PC-9 (cell line): ENCODE data around the gene C7orf33. TPM values are rescaled to one million over a fixed set of nuclear protein-coding genes. Genes with fewer than 3 reads are reported as not detected.

ENCODE experiments used
- BruUV-seq: library from RNA; stranded (reverse); fragments of 400-500 nt; replicated peaks from 2 replicates; lab custom pipeline; 2021; lab: Mats Ljungman, UMichigan
- CTCF ChIA-PET: fragments of 300-600 bp; sonication (Branson Sonifier 250); formaldehyde crosslinking; loops from one replicate; lab custom pipeline; 2022; ENCODE audit warnings: antibody characterized with exemption; lab: Charles Lee
- POLR2A ChIA-PET: fragments of 300-600 bp; sonication (Branson Sonifier 250); formaldehyde crosslinking; loops from one replicate; lab custom pipeline; 2022; ENCODE audit warnings: antibody characterized with exemption; ENCODE audit not compliant: unreplicated experiment; lab: Charles Lee
- DNase-seq, 2 experiments: peaks; one replicate each; pipeline versions ENCODE4 v3.0.0 to v3.0.0-alpha.2; 2015 to 2022; ENCODE audit warnings: mixed read lengths in 1 of 2
- H2AFZ ChIP-seq: fragments of 200-600 bp; sonication (generic); 2 replicates; pipeline ENCODE4 v1.8.1; 2017; ENCODE audit warnings: antibody characterized with exemption
- H3F3A ChIP-seq: fragments of 200-600 bp; sonication (generic); 2 replicates; pipeline ENCODE4 v1.8.1; 2017; ENCODE audit warnings: antibody characterized with exemption, mild to moderate bottlenecking, low read depth; ENCODE audit not compliant: insufficient read depth
- H3K27ac ChIP-seq: fragments of 200-600 bp; sonication (generic); 2 replicates; pipeline ENCODE4 v1.6.1; 2016; ENCODE audit warnings: mixed run types
- H3K27me3 ChIP-seq: fragments of 200-600 bp; sonication (generic); 2 replicates; pipeline ENCODE4 v1.6.1; 2016; ENCODE audit warnings: low read depth, mixed run types; ENCODE audit not compliant: insufficient read depth
- H3K36me3 ChIP-seq: fragments of 200-600 bp; sonication (generic); 2 replicates; pipeline ENCODE4 v1.6.1; 2016; ENCODE audit warnings: low read depth, mixed run types
- H3K4me1 ChIP-seq: fragments of 200-600 bp; sonication (generic); replicated peaks from 2 replicates; pipeline ENCODE4 v1.6.1; 2016; ENCODE audit warnings: mixed run types; ENCODE audit not compliant: insufficient read depth
- H3K4me2 ChIP-seq: fragments of 200-600 bp; sonication (generic); 2 replicates; pipeline ENCODE4 v1.6.1; 2017; ENCODE audit warnings: mixed run types
- H3K4me3 ChIP-seq: fragments of 200-600 bp; sonication (generic); 2 replicates; pipeline ENCODE4 v1.6.1; 2016; ENCODE audit warnings: mixed run types
- H3K79me2 ChIP-seq: fragments of 200-600 bp; sonication (generic); 2 replicates; pipeline ENCODE4 v1.6.1; 2017; ENCODE audit warnings: low read depth, mixed run types
- H3K9me2 ChIP-seq: fragments of 200-600 bp; sonication (generic); 2 replicates; pipeline ENCODE4 v1.8.1; 2017; ENCODE audit warnings: mild to moderate bottlenecking; ENCODE audit not compliant: insufficient read depth
- H3K9me3 ChIP-seq: fragments of 200-600 bp; sonication (generic); 2 replicates; pipeline ENCODE4 v1.8.1; 2016; ENCODE audit warnings: low read depth; ENCODE audit not compliant: insufficient read depth
- H4K20me1 ChIP-seq: fragments of 200-600 bp; sonication (generic); 2 replicates; pipeline ENCODE4 v1.8.1; 2017; ENCODE audit not compliant: insufficient read depth
- EZH2 ChIP-seq: fragments of 200-600 bp; sonication (generic); IDR thresholded peaks from 2 replicates; pipeline ENCODE4 v1.8.0; 2017; ENCODE audit warnings: antibody characterized with exemption, low read depth
- intact Hi-C: fragments of 100-400 bp; cut with micrococcal nuclease; formaldehyde crosslinking; loops from one replicate; pipeline ENCODE4 v1.10.0; 2022; ENCODE audit not compliant: unreplicated experiment
- total RNA-seq: library from RNA; stranded (reverse); gene quantifications from 2 replicates; pipeline ENCODE4 v1.2.3, GENCODE V29; 2021
- TF ChIP-seq, protein P1 (sequence below): fragments of 200-600 bp; sonication (generic); conservative IDR thresholded peaks from 2 replicates; pipeline ENCODE4 v1.6.1; 2017; ENCODE audit warnings: mixed run types, antibody characterized with exemption, mild to moderate bottlenecking, moderate library complexity

Gene C7orf33
- total RNA-seq, 1 experiment from 2014 or later = not detected

DNA sequence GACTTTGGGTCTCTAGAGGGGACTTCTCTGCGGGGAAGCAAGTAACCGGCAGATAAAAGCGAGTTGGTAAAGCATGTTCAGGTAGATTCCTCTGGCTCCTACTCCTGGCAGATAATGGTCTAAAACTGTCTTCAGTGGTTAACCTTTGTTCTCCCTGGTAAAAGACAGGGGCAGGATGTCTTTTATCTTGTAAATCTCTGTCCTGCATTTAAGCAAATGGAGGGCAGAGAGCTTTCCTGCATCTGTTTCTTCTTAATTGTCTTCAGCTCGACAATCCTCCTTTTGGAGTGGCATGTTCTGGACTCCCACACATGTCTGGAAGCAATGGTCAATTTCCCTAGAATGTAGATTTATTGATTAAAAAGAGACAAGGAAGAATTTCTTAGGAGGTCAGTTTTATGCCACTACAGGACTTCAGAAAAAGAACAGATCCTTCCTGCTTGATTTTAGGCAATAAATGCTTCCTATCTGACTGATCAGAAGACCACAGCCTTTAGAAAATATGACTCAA lies 16.6 kb downstream of the C7orf33 start:
- ChIA-PET POLR2A (no interaction called here), CTCF (no interaction called here)

DNA sequence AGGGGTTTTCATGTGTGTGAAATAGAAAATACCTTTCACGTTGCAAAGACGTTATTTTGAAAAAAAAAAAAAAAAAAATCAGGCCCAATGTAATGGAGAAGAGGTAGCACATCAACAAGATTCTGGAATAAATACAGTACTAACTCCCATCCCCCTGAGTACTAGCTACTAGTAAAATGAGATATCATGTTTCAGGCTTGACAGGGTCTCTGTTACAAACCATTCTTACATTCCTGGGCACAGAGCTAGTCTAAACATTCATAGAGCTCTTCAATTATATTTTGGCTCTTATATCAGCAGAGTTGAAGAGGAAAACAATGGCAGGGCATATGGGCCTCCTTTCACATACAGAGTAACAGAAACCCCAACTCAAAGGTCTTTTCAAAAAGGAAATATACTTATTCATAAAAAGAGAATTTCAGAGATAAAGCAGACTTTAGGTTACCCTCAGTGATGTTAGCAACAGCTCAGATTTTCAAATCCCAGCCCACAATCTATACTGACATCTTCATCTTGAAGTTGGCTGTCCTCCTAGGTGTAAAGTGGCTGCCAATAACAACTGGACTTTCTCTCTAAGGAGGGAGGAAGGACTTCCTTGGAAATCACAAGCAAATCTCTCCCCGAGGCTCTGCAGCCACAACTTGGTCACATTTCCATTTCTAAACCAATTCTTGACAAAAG lies 18.6 kb downstream of the C7orf33 start:
- H3K4me1 ChIP-seq = no peaks in the 10 kb centered on the region
- no peak for TF ChIP-seq EZH2
- no peaks in the 10 kb centered on the region for H3F3A ChIP-seq
- H3K27ac ChIP-seq = no peak overlapping the region
- POLR2A ChIA-PET = no interaction called here
- H3K27me3 ChIP-seq = peaks cover 10% of the 10 kb centered on the region
- no peak overlapping the region for H3K4me2 ChIP-seq
- H2AFZ ChIP-seq = no peak overlapping the region
- no TSS peak for BruUV-seq
- no peaks in the 10 kb centered on the region for H3K36me3 ChIP-seq
- no peaks in the 10 kb centered on the region for H3K79me2 ChIP-seq
- no peak overlapping the region for H3K4me3 ChIP-seq
- CTCF ChIA-PET = interaction anchor here (0.6 kb wide), 1 partner anchor 263 kb away, joined by 5 read pairs; no protein-coding TSS in a partner anchor
- no peaks in the 10 kb centered on the region for H3K9me2 ChIP-seq
- DNase-seq = peak in 1 of 2 experiments; percentile 20
- intact Hi-C loops = no loop called here
- H3K9me3 ChIP-seq = no peaks in the 10 kb centered on the region
- H4K20me1 ChIP-seq = 0 out of 2 replicates have a peak, but pooled peaks cover 3% of the 10 kb centered on the region

More for the DNA sequence above, 16.6 kb downstream of the C7orf33 start:
- Histone ChIP-seq H3K27ac (no peak overlapping the region), H3K9me2 (no peaks in the 10 kb centered on the region), H3K27me3 (peaks cover under 1% of the 10 kb centered on the region; the same call in 1 of the 2 replicates), H3K4me2 (no peak overlapping the region), H2AFZ (no peak overlapping the region), H3F3A (no peaks in the 10 kb centered on the region), H3K36me3 (no peaks in the 10 kb centered on the region), H3K9me3 (no peaks in the 10 kb centered on the region), H4K20me1 (no peaks in the 10 kb centered on the region), H3K4me1 (no peaks in the 10 kb centered on the region), H3K79me2 (no peaks in the 10 kb centered on the region), H3K4me3 (no peak overlapping the region)
- TF ChIP-seq EZH2 = no peak
- TF ChIP-seq, protein P1, sequence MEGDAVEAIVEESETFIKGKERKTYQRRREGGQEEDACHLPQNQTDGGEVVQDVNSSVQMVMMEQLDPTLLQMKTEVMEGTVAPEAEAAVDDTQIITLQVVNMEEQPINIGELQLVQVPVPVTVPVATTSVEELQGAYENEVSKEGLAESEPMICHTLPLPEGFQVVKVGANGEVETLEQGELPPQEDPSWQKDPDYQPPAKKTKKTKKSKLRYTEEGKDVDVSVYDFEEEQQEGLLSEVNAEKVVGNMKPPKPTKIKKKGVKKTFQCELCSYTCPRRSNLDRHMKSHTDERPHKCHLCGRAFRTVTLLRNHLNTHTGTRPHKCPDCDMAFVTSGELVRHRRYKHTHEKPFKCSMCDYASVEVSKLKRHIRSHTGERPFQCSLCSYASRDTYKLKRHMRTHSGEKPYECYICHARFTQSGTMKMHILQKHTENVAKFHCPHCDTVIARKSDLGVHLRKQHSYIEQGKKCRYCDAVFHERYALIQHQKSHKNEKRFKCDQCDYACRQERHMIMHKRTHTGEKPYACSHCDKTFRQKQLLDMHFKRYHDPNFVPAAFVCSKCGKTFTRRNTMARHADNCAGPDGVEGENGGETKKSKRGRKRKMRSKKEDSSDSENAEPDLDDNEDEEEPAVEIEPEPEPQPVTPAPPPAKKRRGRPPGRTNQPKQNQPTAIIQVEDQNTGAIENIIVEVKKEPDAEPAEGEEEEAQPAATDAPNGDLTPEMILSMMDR = no peak
- intact Hi-C loops = no loop called here
- BruUV-seq = no TSS peak
- peak in 1 of 2 experiments; percentile 12 for DNase-seq

DNA sequence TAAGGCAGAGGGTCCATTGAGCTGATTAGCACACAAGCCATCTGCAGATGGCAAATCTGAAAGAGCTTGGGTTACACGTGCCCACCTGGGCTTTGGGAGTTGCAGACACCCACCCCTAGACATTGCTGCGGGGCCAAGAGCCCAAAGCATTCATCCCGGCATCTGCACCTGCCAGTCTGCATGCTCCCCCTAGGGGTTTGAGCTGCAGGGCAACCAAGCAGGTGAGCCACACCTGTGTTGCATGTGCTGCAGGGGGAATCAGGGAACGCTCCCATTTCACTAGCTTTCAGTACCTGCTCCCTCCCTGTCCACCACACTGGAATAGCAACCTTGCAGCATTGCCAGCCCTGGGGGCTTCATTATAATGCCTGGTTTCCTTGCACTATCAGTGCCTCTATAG lies 21.1 kb downstream of the C7orf33 start:
- 0 out of 2 replicates have a peak, but pooled peaks cover 3% of the 10 kb centered on the region for H4K20me1 ChIP-seq
- TF ChIP-seq, protein P1 = no peak
- H2AFZ ChIP-seq = no peak overlapping the region
- ChIA-PET POLR2A (no interaction called here), CTCF (no interaction called here)
- no peak overlapping the region for H3K27ac ChIP-seq
- no peaks in the 10 kb centered on the region for H3K9me2 ChIP-seq
- no peaks in the 10 kb centered on the region for H3K79me2 ChIP-seq
- no peaks in the 10 kb centered on the region for H3K36me3 ChIP-seq
- H3K4me3 ChIP-seq = no peak overlapping the region
- no peaks in the 10 kb centered on the region for H3F3A ChIP-seq
- H3K9me3 ChIP-seq = no peaks in the 10 kb centered on the region
- H3K27me3 ChIP-seq = peaks cover 23% of the 10 kb centered on the region
- no peaks in the 10 kb centered on the region for H3K4me1 ChIP-seq
- intact Hi-C loops = no loop called here
- peak in 1 of 2 experiments; percentile 21 for DNase-seq
- H3K4me2 ChIP-seq = no peak overlapping the region
- BruUV-seq = no TSS peak
